GM21447 (cell line): ENCODE results near the gene ZP1.
"Not testable (repeated sequence)": the region's sequence is repeated elsewhere in the genome, so short reads cannot be mapped to it uniquely, and the experiment has no call there.

ENCODE experiments used
- ATAC-seq: cut with Tn5 transposase; IDR thresholded peaks from one replicate; pipeline ENCODE4 v1.9.1; 2021; ENCODE audit not compliant: unreplicated experiment

The ZP1 gene

GRCh38 chr11:60906132-60906972 lies 39.0 kb downstream of the ZP1 start, which contains the start of gene PRPF19:
TSS of gene PRPF19 (minus strand) at chr11:60906585. CDS start at chr11:60906382, 203 bp downstream.
- ATAC-seq = peak; percentile 67

DNA sequence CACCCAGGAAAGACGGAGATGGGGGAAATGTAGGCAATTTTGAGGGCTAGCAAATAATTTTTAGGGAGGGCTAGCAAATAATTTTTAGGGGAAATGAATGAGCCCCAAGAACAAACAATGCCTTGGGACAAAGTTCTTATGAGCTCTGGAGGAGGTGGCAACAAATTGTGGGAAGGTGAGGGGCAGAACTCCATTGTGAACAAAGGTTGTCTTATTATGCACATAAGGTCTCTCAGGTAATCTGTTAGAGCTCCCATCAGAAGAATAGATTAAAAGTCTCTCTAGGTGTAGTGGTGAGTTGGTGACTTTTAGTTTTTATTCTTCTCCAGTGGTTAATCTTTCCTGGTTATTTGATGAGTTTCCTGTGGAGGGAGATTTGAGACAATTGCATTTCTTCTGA lies 41.5 kb downstream of the ZP1 start:
- ATAC-seq = no peak

GRCh38 chr11:60909680-60910280 lies 42.4 kb downstream of the ZP1 start:
- ATAC-seq = not testable (repeated sequence)

- peak; percentile 40 for ATAC-seq
Measured at GRCh38 chr11:60910281-60910687, 42.9 kb downstream of the ZP1 start.

DNA sequence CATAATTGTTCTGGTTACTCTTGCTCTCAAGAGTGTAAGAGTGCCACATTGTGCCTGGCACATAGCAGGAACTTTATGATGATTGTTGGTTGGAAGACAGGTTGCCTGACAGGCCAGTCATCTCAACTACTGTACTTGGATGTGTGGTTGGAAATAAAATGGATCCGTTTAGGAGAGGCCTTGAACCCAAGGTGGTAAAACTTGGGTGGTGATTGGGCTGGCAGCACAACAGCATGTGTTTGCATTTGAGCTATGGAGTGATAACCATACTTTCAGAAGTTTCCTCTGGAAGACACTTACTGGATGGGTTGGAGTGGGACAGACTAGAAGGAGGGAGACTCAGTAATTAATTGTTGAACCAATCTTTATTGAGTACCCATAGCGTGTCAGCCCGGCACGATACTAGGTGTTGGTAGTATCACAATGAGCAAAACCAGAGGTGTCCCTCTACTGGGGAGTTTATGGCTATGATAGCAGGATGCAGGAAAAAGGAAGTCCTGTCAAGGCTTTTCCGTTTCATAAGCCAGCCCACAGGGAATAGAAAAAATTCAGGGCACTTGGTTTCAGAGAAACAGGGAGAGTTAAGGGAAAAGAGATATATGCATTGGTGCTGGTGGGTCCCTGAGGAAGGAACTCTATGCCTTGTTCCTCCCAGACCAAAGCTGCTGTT lies 43.5 kb downstream of the ZP1 start:
- no peak for ATAC-seq

DNA sequence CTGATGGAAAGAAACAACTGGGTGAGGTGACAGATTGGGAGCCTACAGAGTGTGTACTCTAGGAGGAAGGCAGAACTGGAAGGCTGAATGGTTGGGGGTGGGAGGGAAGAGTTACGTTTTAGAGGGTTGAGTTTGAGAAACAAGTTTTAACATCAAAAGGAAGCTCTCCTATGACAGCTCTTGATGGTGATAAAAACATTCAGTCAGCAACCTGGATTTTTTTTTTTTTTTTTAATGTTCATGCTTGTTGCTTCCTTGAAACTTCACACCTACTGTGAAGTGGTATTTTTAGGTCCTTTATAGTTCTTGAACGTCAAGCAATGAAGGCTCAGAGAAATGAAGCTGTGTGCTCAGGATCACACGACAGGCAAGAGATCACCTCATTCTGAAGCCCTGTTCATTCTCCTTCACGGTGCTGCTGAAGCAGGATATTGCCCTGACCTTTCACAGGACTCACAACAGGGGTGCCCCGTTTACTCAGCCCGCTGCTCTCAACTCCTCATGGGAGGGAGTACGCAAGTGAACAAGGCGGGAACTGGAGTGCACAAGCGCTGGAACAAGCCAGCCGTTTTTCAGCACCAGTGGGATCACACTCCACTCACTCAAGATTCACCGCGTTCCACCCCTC lies 45.0 kb downstream of the ZP1 start:
- ATAC-seq = no peak

GRCh38 chr11:60912851-60913528 lies 45.6 kb downstream of the ZP1 start:
- no peak for ATAC-seq

DNA sequence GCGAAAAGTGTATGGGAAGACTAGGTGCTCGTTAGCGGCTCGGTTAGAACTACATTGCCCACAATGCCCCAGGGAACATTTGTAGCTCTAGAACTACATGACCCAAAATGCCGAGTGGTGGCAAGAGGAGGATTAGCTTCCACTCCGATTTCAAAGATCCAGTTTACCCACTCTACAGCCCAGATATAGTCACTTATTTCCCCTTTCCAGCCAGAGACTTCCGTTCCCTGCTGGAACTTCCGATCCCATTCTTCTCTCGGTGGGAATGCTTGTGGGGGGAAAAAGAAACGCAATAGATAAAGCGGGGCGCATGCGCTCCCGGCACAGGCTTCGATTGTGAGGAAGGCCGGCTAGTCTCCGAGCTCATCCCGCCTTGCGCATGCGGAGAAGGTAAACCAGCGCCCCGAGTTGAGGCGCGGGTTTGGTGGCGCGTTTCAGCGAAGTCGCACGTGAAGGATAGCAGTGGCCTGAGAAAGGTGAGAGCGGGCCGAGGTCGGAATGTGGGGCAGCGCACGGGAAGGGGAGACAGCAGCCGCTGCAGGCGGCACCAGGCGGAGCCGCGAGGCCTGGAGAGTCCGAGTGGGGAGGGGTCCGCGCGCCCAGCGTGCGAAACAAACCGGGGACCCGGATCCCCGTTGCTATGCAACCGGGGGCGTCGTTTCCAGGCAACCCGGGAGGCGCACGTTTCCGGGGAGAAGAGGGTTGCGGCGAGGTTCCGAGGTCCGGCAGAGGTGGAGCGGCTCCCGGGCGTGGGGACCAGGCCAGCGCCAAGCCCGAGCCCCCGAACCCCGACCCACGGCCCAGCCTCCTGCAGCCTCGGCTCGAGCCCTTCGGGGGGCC lies 46.7 kb downstream of the ZP1 start, which contains the start of gene TMEM109:
Gene TMEM109, plus strand, starts transcription at position 366 of the 840 bp plus-strand sequence. CDS start 5,536 bp downstream, outside the sequence.
- peak; percentile 37 for ATAC-seq

DNA sequence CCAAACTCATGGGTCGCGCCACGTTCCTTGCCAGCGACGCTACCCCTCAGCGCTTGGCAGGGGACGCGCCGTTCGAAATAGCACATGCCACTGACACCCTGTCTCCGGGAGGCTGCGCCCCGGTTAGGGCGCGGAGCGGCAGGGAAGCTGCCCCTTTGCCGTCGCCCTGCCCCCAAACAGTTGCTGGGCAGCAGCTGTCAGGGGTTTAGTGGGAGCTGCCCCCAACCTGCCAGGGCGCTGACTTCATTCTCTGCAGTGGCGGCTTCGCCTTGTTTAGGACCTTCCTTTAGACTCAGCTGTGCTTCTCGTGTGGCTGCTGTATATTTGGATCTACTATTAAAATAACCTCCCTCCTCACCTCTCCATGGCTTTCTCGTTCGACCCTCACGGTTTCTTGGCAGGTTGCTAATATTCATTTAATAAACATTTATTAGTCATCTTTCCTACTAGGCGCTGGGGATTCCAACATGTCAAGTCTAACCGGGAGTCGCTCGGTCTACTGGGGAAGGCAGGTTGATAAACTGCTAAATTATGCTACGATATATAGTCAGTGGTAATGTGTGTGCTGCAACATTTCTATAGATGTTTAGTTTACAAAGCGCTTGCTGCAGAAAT lies 47.4 kb downstream of the ZP1 start:
- peak; percentile 0 for ATAC-seq

DNA sequence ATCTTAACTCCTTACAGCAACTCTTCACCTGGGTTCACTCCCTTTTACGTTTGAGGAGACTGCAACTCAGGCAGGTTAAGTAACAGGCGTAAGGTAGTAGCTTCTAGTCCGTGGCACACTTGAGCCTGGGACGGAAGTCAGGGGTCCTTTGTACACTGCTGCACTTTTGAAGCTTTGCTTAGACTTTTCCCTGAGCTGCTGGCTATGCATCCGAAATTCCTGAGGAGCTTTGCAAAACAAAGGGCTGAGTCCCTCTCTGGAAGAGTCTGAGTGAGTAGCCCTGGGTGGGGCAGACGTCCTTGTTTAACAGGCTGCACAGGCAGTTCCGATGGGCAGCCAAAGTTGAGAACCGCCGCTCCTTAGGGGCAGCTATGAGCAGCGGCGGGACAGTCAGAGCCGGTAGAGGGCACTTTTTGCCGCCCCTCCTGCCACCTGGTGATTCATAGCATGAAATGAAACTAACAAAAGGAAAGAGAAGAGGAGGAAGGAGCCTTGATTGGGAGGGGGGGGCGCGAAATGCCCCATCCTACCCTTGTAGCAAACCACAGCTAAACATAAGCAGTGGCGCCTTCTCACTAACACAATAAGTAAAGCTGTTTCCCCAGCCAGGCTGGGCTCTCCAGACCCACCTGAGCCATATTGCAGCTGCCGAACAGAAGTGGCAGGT lies 48.0 kb downstream of the ZP1 start:
- peak; percentile 48 for ATAC-seq

- ATAC-seq = no peak
Measured at GRCh38 chr11:60916669-60917206, 49.4 kb downstream of the ZP1 start.

GRCh38 chr11:60917267-60917666 lies 49.9 kb downstream of the ZP1 start:
- ATAC-seq = no peak

GRCh38 chr11:60918251-60918938 lies 51.1 kb downstream of the ZP1 start:
- no peak for ATAC-seq

- ATAC-seq = no peak
Measured at GRCh38 chr11:60918939-60919265, 51.6 kb downstream of the ZP1 start.

- no peak for ATAC-seq
Measured at GRCh38 chr11:60919320-60919719, 52.0 kb downstream of the ZP1 start.

GRCh38 chr11:60919956-60920355 lies 52.6 kb downstream of the ZP1 start:
- ATAC-seq = no peak

GRCh38 chr11:60921259-60921658 lies 53.9 kb downstream of the ZP1 start:
- no peak for ATAC-seq

GRCh38 chr11:60921777-60922335 lies 54.5 kb downstream of the ZP1 start:
- ATAC-seq = no peak
